GM23338 (cell line): Measurements from ENCODE around the gene STRIT1.

Experiments
- CREB1 ChIP-seq: fragments of 250-450 bp; sonication (Bioruptor Pico); IDR thresholded peaks from 2 replicates; pipeline ENCODE4 v1.5.0; 2020; ENCODE audit warnings: low read depth, mild to moderate bottlenecking, moderate library complexity
- EZH2 ChIP-seq: fragments of 200-600 bp; sonication (generic); IDR thresholded peaks from one replicate; pipeline ENCODE4 v1.8.0; 2017; ENCODE audit warnings: antibody characterized with exemption, mild to moderate bottlenecking, low read depth; ENCODE audit not compliant: unreplicated experiment
- JUNB ChIP-seq: IDR thresholded peaks from one replicate; pipeline ENCODE4 v1.6.1; 2016; ENCODE audit warnings: antibody characterized with exemption; ENCODE audit not compliant: unreplicated experiment
- REST ChIP-seq: IDR thresholded peaks from one replicate; pipeline ENCODE4 v1.6.1; 2018; ENCODE audit warnings: antibody characterized with exemption; ENCODE audit not compliant: unreplicated experiment
- TF ChIP-seq, protein P1 (sequence below), 2 experiments: fragments of 200-600 bp in 1 of 2; sonication (generic) in 1 of 2; conservative IDR thresholded peaks; 2 replicates each; pipeline versions ENCODE4 v1.5.1 to v1.6.1; 2016 to 2017; ENCODE audit warnings: antibody characterized with exemption in 2 of 2, low read depth in 2 of 2, mild to moderate bottlenecking in 2 of 2, moderate library complexity in 1 of 2
- TF ChIP-seq, protein P2 (sequence below): IDR thresholded peaks from 2 replicates; pipeline ENCODE4 v1.6.1; 2016; ENCODE audit warnings: antibody characterized with exemption

DNA sequence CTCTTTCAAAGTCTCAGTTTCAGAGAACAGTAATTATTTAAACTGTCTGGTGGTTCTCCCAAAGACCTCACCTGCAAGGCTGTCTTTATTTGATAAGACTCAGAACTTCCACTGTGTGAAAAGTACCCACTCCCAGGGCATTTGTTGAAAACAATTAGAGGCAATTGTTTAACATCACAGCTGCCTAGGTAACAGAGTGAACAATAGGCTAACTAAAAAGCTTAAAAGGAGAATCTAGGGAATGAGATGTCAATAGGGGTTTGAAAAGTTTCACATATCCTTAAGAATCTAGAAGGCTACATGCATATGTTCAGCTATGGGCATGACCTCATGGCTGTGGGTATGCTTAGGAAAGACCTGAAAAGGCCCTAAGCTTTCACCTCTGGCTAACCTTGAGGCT is 2.9 kb upstream of the STRIT1 start:
- no peak for TF ChIP-seq REST
- TF ChIP-seq, protein P1, sequence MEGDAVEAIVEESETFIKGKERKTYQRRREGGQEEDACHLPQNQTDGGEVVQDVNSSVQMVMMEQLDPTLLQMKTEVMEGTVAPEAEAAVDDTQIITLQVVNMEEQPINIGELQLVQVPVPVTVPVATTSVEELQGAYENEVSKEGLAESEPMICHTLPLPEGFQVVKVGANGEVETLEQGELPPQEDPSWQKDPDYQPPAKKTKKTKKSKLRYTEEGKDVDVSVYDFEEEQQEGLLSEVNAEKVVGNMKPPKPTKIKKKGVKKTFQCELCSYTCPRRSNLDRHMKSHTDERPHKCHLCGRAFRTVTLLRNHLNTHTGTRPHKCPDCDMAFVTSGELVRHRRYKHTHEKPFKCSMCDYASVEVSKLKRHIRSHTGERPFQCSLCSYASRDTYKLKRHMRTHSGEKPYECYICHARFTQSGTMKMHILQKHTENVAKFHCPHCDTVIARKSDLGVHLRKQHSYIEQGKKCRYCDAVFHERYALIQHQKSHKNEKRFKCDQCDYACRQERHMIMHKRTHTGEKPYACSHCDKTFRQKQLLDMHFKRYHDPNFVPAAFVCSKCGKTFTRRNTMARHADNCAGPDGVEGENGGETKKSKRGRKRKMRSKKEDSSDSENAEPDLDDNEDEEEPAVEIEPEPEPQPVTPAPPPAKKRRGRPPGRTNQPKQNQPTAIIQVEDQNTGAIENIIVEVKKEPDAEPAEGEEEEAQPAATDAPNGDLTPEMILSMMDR (conservative IDR thresholded peaks at IDR 0.05; ENCODE audit: low read depth in 2 of 2), result no peak
- TF ChIP-seq JUNB, result no peak
- no peak for TF ChIP-seq CREB1 (CRISPR knock-in tag)
- no peak for TF ChIP-seq EZH2
- TF ChIP-seq, protein P2, sequence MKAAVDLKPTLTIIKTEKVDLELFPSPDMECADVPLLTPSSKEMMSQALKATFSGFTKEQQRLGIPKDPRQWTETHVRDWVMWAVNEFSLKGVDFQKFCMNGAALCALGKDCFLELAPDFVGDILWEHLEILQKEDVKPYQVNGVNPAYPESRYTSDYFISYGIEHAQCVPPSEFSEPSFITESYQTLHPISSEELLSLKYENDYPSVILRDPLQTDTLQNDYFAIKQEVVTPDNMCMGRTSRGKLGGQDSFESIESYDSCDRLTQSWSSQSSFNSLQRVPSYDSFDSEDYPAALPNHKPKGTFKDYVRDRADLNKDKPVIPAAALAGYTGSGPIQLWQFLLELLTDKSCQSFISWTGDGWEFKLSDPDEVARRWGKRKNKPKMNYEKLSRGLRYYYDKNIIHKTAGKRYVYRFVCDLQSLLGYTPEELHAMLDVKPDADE, result no peak
